Fibroblast of lung (primary cell): Measurements from ENCODE around the gene ATP1B1. TPM values are rescaled to one million over a fixed set of nuclear protein-coding genes. Genes with fewer than 3 reads are reported as not detected.

Source experiments
- DNase-seq, 2 donors: peaks; one replicate each; pipeline versions ENCODE4 v3.0.0 to v3.0.0-alpha.2; 2010; ENCODE audit warnings: low read depth in 2 of 2
- H2AFZ ChIP-seq: 2 replicates; pipeline ENCODE4 v1.5.1; 2012; ENCODE audit warnings: low read length, control low read depth, inconsistent platforms
- H3K27ac ChIP-seq: 2 replicates; pipeline ENCODE4 v1.5.1; 2011; ENCODE audit warnings: low read length, control low read depth; ENCODE audit not compliant: insufficient read depth
- H3K27me3 ChIP-seq: 2 replicates; pipeline ENCODE4 v1.5.1; 2011; ENCODE audit warnings: mild to moderate bottlenecking, low read length; ENCODE audit not compliant: control insufficient read depth, insufficient read depth
- H3K36me3 ChIP-seq: 2 replicates; pipeline ENCODE4 v1.5.1; 2011; ENCODE audit warnings: low read length; ENCODE audit not compliant: control insufficient read depth, insufficient read depth
- H3K4me1 ChIP-seq: 2 replicates; pipeline ENCODE4 v1.5.1; 2011; ENCODE audit warnings: low read length; ENCODE audit not compliant: control insufficient read depth, insufficient read depth; ENCODE audit errors: extremely low read depth
- H3K4me2 ChIP-seq: 2 replicates; pipeline ENCODE4 v1.5.1; 2011; ENCODE audit warnings: low read length, control low read depth; ENCODE audit not compliant: insufficient read depth; ENCODE audit errors: extremely low read depth
- H3K4me3 ChIP-seq, 4 experiments: fragments of 200-600 bp in 1 of 4; sonication (generic) in 1 of 4; replicated peaks in 1 of 4; 2 replicates each; pipeline ENCODE4 v1.5.1; 2011 to 2016; ENCODE audit warnings: low read length in 4 of 4, low read depth in 3 of 4, mild to moderate bottlenecking in 3 of 4, control low read depth in 2 of 4, inconsistent platforms in 1 of 4, mixed read lengths in 1 of 4; ENCODE audit not compliant: insufficient read depth in 1 of 4; ENCODE audit errors: control extremely low read depth in 1 of 4
- H3K79me2 ChIP-seq: 2 replicates; pipeline ENCODE4 v1.5.1; 2012; ENCODE audit warnings: mild to moderate bottlenecking, low read length, inconsistent platforms; ENCODE audit not compliant: control insufficient read depth, insufficient read depth
- H3K9ac ChIP-seq: 2 replicates; pipeline ENCODE4 v1.5.1; 2011; ENCODE audit warnings: mild to moderate bottlenecking, low read length, control low read depth; ENCODE audit not compliant: insufficient read depth
- H3K9me3 ChIP-seq: 2 replicates; pipeline ENCODE4 v1.5.1; 2012; ENCODE audit warnings: low read depth, low read length; ENCODE audit not compliant: control insufficient read depth, insufficient read depth
- H4K20me1 ChIP-seq: 2 replicates; pipeline ENCODE4 v1.5.1; 2011; ENCODE audit warnings: low read length; ENCODE audit not compliant: control insufficient read depth, insufficient read depth; ENCODE audit errors: extremely low read depth
- CTCF ChIP-seq, 2 donors: IDR thresholded peaks in 1 of 2; conservative IDR thresholded peaks in 1 of 2; 1 replicate in 1 of 2; 2 replicates in 1 of 2; pipeline ENCODE4 v1.5.1; 2011 to 2012; ENCODE audit warnings: low read length in 2 of 2, control low read depth in 1 of 2, inconsistent platforms in 1 of 2, low read depth in 1 of 2, mild to moderate bottlenecking in 1 of 2
- EZH2 ChIP-seq: IDR thresholded peaks from 2 replicates; pipeline ENCODE4 v1.5.1; 2012; ENCODE audit warnings: low read length, control low read depth, mild to moderate bottlenecking; ENCODE audit errors: missing control alignments
- polyA plus RNA-seq, 2 donors: library from polyadenylated mRNA; depleted of rRNA in 1 of 2; stranded (reverse) in 1 of 2; unstranded in 1 of 2; fragments of >200 nt; gene quantifications; 2 replicates each; pipeline ENCODE4 v1.2.1, GENCODE V29; 2011 to 2012; ENCODE audit warnings: missing spikeins in 1 of 2
- total RNA-seq: library from RNA; depleted of rRNA; stranded (reverse); fragments of >200 nt; gene quantifications from 2 replicates; pipeline ENCODE4 v1.2.1, GENCODE V29; 2014

The ATP1B1 gene
- total and polyA plus RNA-seq, 2 donors (not counting 1 experiment from before 2014, with no cell fraction given) = 21.1 to 37.9 TPM

GRCh38 chr1:169078163-169078883, 28.2 kb upstream of the ATP1B1 start:
- Histone ChIP-seq H3K9me3 (no peaks in the 10 kb centered on the region), H3K27me3 (no peaks in the 10 kb centered on the region), H3K9ac (no peak overlapping the region), H4K20me1 (no peaks in the 10 kb centered on the region), H2AFZ (no peak overlapping the region), H3K79me2 (no peaks in the 10 kb centered on the region), H3K4me2 (no peak overlapping the region), H3K4me1 (no peaks in the 10 kb centered on the region), H3K36me3 (no peaks in the 10 kb centered on the region), H3K27ac (no peak overlapping the region), H3K4me3 (no peak overlapping the region)
- TF ChIP-seq EZH2 = no peak
- no peak for DNase-seq

GRCh38 chr1:169081503-169082123, 24.9 kb upstream of the ATP1B1 start:
- no peaks in the 10 kb centered on the region for H3K27me3 ChIP-seq
- no peak overlapping the region for H2AFZ ChIP-seq
- H3K79me2 ChIP-seq = no peaks in the 10 kb centered on the region
- H3K9ac ChIP-seq = no peak overlapping the region
- no peak overlapping the region for H3K4me2 ChIP-seq
- no peaks in the 10 kb centered on the region for H4K20me1 ChIP-seq
- H3K36me3 ChIP-seq = no peaks in the 10 kb centered on the region
- H3K4me1 ChIP-seq = no peaks in the 10 kb centered on the region
- H3K9me3 ChIP-seq = no peaks in the 10 kb centered on the region
- TF ChIP-seq EZH2 = no peak
- TF ChIP-seq CTCF (conservative IDR thresholded peaks at IDR 0.05 in 1 of 2, IDR thresholded peaks at IDR 0.05 in 1 of 2; ENCODE audit: low read depth in 1 of 2, low read length in 2 of 2) = no peak
- no peak for DNase-seq
- H3K27ac ChIP-seq = no peak overlapping the region
- H3K4me3 ChIP-seq = no peak overlapping the region

GRCh38 chr1:169085911-169086310, 20.6 kb upstream of the ATP1B1 start:
- Histone ChIP-seq H3K27ac (no peak overlapping the region), H3K4me2 (no peak overlapping the region), H3K79me2 (no peaks in the 10 kb centered on the region), H3K9me3 (no peaks in the 10 kb centered on the region), H3K4me3 (no peak overlapping the region), H4K20me1 (no peaks in the 10 kb centered on the region), H3K27me3 (no peaks in the 10 kb centered on the region), H2AFZ (no peak overlapping the region), H3K4me1 (no peaks in the 10 kb centered on the region), H3K36me3 (no peaks in the 10 kb centered on the region), H3K9ac (no peak overlapping the region)
- TF ChIP-seq EZH2 = no peak
- no peak for TF ChIP-seq CTCF (conservative IDR thresholded peaks at IDR 0.05 in 1 of 2, IDR thresholded peaks at IDR 0.05 in 1 of 2; ENCODE audit: low read depth in 1 of 2, low read length in 2 of 2)
- DNase-seq = no peak
